CD4-positive, alpha-beta T cell treated with Interleukin-6 for 4 hours (primary cell): Measurements from ENCODE around the gene HIVEP2.

Experiments used
- DNase-seq: peaks from one replicate; pipeline ENCODE4 v3.0.0-alpha.2; 2020; ENCODE audit warnings: mixed read lengths

The HIVEP2 gene

DNA sequence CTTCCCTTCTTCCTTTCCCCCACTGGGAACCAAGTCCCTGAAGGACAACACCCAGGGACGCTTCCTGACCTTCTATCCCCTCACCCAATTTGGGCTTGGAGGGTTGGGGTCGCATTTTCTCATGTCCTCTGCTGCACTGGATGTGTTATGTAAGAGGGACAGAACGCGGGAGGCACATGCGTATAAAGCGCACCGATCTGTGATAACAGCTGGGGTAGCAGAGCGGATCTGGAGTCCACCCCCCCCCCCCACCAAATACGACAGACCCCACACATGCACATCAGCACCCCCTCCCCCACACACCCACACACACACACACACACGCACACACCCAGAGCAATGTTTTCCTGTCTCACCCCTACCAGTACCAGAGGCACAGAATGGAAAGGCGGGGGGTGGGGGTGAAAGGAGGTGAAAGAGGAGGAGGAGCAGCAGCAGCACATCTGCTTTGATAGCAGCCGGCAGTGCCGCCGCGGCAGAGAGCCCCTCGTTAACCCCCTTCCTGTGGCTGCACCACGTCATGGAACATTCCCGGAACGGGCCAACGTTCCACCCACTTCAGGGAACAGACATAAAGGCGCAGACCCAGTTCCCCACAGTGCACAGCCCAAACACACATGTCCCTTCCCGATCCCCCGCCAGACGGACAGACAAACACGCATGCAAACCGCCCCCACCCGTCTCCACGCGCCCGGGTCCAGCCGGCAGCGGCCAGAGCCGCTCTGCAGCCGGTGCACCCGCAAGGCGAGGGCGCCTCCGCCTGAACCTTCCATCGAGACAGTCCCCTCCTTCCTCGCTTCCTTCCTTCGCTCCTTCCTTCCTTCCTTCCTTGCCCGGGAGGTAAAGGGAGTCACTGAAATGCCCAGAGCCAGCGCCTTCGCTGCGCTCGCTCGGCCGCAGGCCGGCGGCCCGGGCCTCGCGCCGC, 590 bp downstream of the HIVEP2 start:
- peak; percentile 91 for DNase-seq

DNA sequence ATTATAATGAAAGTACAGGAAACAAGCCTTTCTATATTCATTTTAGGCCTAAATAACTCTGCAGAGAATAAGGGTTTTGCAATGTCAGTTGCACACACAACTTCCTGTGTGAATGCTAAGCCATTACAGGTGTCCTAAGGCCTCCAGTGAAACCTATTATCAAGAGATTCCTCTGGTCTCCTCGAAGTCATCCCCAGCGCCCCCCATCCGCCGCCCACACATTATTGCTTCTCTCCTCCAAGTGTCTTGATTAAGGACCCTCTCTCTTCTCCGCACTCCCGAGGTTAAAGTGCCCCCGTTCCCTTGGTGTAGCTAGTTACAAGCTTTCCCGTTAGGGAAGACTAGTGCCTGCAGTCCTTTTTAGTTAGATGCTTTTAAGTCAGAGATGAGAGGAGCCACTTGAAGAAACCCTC, 1.3 kb downstream of the HIVEP2 start:
- peak; percentile 38 for DNase-seq

DNA sequence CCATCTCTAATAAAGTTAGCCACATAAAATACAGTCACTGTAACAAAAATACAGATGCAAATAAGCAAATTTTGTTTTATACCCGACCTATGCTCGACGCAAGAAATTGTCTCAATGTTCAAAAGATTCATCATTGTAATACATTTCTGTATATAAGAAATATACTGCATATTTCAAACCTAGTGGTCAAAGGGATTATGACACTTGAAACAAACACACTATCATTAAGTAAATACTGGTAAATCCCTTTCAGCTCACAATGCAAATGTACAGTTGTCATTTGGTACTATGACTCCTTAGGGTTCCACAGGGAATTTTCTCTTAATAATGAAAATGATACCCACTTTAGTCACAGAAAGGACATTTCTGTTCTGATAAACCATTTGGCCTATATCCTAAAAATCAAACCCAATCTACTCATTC, 2.2 kb downstream of the HIVEP2 start:
- DNase-seq = no peak

DNA sequence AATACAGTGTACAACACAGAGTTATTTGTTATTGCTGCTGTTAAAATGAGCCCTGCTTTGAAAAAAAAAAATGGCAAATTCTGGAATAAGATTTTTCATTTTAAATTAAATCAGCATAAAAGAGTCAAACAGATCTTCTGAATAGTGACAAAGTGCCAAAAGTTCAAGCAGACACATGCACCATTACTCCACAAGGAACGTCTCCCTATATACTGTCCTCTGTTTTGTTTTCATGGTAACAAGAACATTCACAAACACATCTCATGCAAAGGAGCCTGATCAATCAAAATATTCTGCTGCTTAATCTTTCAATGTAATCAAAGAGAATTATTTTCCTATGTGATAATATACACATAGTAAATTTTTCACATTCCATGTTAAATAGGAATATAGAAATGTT, 2.7 kb downstream of the HIVEP2 start:
- DNase-seq = no peak

DNA sequence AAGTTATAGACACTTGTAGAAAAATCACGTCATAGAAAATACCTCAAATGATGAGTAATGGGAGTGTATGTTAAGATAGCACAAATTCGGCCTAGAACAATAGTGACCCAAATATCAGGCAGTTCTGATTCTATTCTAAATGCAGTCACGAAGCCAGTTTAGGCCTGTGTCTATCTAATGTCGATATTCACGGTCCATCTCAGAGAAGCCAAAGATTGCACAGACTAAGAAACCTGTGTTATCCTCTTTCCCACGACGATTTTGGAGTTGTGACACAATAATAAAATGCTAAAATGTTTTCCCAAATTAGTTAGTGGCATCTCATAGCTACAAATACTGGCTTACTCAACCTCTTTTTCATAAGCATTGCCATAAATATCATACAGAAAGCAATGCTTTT, 4.0 kb downstream of the HIVEP2 start:
- DNase-seq = no peak

DNA sequence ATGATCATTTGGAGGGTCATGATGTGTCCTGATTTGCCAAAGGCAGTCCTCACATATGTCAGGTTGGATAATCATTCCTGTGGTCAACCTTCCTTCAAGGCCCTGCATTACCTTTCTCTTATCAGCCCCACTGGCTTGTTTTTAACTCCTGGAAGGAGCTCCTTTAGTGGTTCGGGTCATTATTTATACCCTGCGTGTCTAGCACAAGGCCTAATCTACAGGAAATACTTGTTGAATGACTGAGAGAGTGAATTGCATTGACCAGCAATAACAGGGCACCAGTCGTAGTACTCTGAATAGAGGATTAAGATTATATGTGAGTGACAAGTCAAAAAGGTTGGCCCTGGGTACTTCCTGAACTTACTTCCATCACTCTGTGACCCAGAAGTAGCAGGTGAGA, 4.5 kb downstream of the HIVEP2 start:
- DNase-seq = no peak

DNA sequence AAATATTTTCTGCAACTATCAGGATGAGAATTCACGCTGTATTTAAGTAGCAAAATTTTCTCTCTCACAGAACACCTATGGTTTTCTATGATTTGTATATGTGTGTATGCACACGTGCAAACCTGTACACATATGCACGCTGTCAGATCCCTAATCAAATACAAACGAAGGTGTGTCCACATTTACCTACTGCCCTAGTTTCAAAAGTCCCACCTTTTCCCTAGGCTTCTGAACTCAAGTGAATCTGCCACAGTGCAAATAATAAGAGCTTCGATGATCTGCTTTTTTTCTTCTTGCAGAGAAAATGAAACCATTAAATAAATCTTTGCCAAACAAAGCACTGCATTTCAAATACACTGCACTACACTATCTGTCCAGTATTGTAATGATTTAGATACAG, 6.5 kb downstream of the HIVEP2 start:
- DNase-seq = no peak

DNA sequence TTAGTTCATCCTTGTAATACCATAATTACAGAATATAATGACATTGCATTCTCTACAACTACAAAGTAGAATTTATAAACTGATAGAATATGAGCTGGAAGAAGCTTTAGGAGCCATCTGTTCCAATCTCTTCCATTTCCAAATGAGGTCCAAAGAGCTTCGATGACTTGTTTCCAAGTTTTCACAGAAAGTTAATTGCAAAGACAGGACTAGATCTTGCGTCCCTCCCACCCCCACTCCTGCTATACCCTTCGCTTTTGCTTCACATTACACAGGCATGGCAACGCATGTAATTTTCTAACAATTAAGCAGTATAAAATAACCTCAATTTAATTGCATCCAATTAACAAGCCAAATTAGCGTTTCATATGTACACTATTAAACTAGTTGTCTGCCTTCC, 7.0 kb downstream of the HIVEP2 start:
- DNase-seq = no peak

DNA sequence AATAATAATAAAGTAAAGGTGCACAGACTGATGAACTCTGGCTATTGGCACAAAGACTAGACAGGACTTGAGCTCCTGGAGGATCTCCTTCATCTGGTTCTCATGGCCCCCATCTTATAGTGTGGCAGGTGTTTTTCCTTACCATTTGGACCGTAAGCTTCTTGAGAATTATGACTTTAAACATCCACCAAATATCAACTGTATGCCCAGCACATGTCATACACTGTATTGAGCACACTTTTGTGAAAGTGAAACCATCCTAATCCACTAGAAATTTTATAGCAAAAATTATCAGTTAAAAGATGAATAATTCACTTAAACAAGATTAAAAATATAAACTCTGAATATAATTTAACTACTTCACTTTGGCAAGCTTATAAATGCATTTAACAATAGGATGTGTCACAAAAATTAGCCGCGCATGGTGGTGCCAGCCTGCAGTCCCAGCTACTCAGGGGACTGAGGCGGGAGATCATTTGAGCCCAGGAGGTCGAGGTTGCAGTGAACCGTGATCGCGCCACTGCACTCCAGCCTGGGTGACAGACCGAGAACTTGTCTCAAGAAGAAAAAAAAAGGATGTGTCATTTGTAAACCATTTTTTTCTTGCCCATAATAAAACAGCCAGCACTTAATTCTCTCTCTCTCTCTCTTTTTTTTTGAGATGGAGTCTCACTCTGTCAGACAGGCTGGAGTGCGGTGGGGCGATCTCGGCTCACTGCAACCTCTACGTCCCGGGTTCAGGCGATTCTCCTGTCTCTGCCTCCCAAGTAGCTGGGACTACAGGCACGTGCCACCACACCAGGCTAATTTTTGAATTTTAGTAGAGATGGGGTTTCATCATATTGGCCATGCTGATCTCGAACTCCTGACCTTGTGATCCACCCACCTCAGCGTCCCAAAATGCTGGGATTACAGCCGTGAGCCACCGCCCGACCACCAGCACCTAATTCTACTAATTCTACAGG, 9.1 kb downstream of the HIVEP2 start:
- peak; percentile 39 for DNase-seq

DNA sequence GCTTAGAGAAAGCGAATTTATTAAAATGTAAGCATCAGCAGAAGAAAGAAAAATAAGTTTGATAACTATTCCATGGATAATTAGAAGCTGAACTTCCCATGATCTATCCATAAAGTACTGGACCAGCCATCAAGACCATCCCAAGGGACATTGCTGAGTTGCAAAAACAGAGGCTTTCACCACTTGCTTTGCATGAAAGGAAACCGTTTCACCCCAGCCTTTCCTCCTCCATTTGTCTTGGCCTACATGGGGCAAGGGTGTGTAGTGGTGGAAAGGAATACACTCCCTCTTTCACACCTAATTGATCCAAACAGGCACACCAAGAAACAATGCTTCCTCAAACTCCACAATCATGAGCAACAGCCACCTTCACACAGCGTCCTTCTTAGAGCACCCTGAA, 10.4 kb downstream of the HIVEP2 start:
- DNase-seq = no peak

DNA sequence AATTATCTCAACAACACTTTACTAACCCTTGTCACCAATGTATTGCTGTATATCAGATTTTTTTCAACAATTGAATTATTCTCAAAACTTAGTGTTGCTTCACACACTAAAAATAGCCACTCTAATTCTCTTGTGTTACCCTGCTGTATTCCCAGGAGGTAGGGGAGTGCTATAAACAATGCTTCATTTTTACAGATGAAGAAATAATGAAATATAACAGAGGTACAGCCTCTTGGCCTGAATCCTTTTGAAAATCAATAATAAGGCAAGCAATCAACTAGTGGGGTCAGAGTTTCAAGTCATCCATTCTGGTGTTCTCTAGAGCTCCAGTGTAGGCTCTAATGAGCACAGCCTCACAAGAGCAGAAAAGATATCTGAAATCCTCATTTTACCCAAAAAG, 10.9 kb downstream of the HIVEP2 start:
- DNase-seq = no peak

DNA sequence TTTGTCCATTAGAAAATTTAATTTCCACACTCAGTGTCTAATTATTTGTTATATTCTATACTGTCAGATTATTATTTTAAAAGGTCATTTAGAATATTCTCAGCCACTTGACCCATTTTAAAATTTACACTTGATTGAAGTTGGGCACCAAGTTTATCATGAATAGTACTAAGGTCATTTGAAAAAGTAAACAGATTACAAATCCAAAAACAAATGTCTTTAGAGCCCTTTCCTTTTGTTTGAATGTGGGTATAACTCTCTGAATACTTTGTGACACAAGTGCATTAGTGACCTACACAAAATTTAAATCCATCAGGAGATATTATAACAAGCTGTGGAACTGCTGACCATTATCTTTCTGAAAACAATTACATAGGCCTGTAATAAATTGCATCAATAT, 11.3 kb downstream of the HIVEP2 start:
- DNase-seq = no peak

DNA sequence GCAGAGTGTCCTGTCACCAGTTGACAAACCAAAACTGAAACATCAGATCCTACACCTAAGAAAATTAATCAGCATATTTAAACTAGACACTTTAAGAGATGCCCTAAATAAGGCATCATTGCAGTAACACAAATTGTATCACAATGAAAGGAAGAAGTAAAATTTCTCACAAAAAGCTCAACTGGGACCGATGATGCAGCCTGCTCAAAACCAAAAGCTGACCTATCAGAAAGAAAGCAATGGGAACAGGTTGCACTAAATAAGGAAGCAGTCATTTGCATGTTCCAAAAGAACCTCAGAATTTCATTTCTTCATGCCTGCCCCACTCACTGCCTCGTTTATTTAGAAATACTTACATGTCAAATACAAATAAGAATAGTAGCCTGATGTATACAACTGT, 12.1 kb downstream of the HIVEP2 start:
- no peak for DNase-seq

DNA sequence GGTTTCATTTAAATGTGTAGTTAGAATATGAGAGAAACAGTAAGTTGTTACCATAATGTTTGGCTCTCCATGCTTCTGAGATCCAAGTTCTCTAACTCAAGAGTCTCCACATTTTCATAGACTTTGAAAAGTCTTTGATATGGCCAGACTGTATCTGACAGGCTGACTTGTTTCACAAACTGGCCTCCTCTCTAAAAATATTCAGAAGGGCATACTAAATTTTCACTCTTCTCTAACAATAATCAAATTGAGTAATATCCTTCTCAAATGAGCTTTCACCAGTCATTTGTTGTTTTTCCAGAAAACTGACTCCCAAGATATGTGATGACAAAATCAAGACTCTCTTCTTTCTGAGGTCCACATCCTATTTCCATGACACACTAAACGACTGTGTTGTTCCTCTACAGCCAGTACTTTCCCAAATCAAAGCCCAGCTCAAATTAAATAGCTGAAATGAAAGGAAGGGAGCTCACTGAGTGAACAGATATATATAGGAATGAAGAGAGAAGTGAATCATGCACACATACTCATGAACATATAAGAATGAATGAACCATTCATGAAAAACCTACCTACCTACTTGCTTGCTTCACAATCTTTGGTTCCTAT, 15.1 kb downstream of the HIVEP2 start:
- no peak for DNase-seq

DNA sequence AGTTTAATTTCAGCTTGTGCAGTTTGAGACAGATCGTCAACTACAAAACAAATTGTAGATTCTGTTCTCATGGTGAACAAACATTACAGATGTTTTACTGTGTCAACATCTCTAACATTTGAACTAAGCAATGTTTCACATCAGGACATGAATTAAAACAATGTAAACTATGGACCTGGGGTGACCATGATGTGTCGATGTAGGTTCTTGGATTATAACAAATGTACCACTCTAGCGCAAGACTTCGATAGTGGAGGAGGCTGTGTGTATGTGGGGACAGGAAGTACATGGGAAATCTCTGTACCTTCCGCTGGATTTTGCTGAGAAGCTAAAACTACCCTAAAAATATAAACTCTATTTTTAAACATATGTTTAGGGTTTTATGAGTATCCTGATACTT, 17.1 kb downstream of the HIVEP2 start:
- peak; percentile 30 for DNase-seq

DNA sequence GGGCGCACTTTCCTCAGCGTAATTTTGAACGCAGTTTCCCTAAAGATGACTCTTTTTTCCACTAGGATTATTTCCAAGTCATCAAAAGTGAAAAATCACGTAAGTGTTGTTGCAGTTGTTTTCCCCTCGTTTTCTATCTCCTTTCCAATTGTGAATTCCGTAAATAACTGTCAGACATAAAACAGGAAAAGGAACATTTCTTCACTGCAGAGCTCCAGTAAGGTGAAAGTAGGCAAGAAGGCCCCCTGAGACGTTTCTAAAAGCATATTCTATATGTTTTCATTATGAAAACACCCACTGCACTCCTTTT, 17.8 kb downstream of the HIVEP2 start:
- no peak for DNase-seq

DNA sequence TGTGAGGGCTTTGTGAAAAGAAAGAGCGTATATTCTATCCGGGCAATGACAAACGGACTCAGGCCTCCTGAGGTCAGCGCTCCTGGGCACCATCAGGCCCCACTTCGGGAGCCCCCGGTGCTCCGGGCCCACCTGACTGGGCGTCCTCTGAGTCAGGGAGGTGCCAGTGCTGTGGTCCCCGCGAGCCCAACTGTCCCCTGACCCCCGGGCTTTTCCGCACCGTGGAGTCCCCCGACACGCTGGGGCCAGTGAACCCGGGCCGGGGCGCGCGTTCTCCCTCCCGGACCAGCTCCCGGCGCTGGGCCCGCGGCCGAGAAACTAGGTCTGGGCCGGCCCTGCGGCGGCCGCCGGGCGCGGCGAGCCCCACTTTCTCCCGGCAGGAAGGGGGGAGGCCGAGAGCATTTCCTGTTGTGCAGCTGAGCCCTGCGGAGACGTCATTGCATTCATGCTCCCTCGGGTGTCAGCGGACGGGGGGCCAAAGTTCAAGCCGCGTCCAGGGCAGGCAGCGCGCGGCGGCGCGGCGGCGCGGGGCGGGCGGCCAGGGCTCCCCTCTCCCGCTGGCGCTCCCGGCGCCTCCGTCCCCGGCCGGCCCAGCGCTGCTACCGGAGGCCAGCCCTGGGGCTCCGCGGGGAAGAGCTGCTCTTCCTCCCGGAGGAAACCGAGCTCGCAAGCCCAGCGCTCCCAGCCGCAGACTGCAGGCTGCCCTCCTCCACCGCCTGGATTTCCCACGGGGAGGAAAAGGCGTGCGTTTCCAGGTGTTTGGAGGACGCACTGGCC, 18.3 kb downstream of the HIVEP2 start:
- DNase-seq = peak; percentile 75

DNA sequence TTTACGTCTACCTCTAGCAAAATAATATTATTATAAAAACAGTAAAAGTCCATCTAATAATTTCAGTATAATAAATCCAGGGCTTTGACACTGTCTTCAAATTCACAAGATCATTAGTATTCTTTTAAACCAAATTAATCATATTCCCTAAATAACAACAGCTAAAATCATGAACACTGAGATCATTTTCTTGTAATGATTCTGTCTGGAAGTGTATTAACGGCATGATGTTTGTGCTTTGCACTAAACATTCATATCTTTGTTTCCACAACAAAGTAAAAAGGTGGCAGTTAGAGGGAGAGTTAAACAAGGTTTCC, 18.8 kb downstream of the HIVEP2 start:
- DNase-seq = no peak

DNA sequence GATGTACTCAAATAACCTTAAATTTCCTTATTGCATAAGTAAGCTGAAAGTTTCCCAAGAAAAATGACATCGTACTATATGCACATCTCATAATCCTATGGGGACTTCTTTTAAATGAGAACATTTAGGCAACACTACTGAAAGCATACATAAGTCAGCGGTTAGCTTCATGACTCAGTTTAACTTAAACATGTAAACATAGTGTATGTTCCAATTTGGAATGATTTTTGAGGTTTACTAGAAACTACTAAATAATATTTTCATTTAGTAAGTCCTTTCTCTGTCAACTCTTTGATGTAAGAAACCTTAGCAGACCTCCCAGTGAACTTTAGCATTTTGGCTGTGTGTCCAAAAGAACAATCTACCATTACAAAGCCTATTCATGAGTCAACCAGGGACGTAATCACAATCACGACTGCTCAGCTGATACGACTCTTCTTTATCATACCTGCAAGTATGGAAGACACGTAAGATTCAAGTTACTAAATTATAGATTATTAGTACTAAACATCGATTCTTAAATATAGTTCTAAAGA, 19.3 kb downstream of the HIVEP2 start:
- no peak for DNase-seq

DNA sequence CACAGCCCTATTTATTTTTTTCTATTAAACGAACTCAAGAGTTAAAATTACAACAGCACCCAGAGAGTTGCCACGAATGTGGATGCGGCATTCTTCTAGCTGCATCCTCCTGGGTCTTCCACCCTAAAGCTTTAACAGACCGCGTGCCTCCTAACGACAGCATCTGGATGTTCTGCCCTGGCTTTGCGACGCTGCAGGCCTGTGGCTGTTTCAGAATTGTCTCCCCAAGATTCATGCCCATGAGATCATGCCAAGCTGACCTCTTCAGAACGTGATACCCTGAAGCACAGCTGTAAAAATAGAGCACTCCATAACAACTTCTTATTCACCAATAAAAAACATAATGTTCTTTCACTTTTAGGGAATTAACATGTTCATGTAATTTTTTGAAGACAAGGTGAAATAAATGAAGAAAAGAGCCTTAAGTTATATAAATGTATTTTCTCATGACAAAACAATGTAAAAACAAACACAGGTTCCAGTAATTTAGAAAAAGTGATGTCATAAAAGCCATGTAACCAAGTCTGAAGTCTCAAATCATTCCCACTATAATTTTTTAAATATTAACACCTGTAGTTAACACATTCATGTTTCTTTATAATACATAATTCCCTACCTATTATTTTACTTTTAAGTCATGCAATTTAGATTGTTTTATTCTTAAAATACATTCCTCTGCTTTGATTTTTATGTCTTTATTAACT, 26.5 kb downstream of the HIVEP2 start:
- DNase-seq = no peak

DNA sequence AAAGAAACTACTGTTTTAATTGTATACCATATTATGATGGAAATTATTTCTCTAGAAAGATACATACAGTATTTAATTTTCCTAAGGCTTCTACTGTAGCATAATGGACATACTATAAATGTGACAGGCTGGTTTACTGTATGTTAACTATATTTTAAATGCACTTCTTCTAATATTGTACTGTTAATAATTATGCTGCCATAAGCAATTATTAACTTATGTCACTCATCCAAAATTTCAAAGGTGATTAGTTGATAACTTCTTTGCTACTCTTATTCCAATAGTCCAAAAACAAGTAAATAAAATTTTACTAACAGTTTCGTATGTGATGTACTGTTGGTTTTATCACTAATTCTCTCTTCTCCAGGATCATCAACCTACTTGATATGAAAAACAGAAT, 28.1 kb downstream of the HIVEP2 start:
- DNase-seq = no peak
